K562 treated with DMSO at 1 percent for 4 hours (cell line): ENCODE data around the gene LRRC40. TPM values are rescaled to one million over a fixed set of nuclear protein-coding genes. Genes with fewer than 3 reads are reported as not detected.

Experiments
- total RNA-seq: library from RNA; unstranded; fragments of 300-600 nt; gene quantifications from 2 replicates; pipeline ENCODE4 v1.2.3, GENCODE V29; 2022; ENCODE audit not compliant: insufficient read depth

Gene LRRC40
- total RNA-seq = 12.2 and 12.7 TPM in 2 replicates

GRCh38 chr1:70205434-70206118 lies at the start of gene LRRC40:
TSS of gene LRRC40 (minus strand) at chr1:70205579. CDS start at chr1:70205540, 39 bp downstream.

GRCh38 chr1:70221238-70222121 lies 16.1 kb upstream of the LRRC40 start, which contains the start of gene SRSF11:
TSS of gene SRSF11 (plus strand) at chr1:70221380. CDS start at chr1:70221637, 257 bp downstream.

Other genes with a start within 250 kb of the LRRC40 start
- 92.2 and 136 TPM in 2 replicates for gene SRSF11, start 15.8 kb upstream of the LRRC40 start, total RNA-seq
- gene ANKRD13C, start 149.1 kb upstream of the LRRC40 start, total RNA-seq = 7.4 and 8.6 TPM in 2 replicates
- gene CTH, start 205.7 kb upstream of the LRRC40 start, total RNA-seq = 83.7 and 91.2 TPM in 2 replicates